ENCODE data around the gene SND1. TPM values are rescaled to one million over a fixed set of nuclear protein-coding genes. Genes with fewer than 3 reads are reported as not detected.

SND1 gene
- total and polyA plus RNA-seq, 4 donors: 50.3 to 150 (median 105) TPM

DNA sequence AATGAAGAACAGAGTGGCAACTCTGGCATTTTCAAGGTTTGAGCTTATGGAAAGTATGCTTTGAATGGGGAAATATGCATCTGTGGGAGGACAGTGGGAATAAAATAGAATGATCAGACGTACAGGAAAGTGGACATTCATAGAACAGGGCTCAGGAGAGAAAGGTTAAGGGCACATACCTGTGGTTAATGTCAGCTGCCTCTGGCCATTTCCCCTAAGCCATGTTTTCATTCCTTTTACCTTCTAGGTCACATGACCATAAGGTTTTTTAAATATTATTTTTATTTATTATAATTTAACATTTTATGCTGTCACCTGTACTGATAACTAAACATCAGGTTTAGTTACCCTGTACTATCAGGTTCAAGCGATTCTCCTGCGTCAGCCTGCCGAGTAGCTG, 326.4 kb downstream of the SND1 start:
- H3K27me3 ChIP-seq (ENCODE audit: control insufficient read depth in 1 of 2, insufficient read depth in 2 of 2, low read length in 1 of 2): peaks cover 0 to 1% of the 10 kb centered on the region in 2 donors
- no peak overlapping the region for H3K27ac ChIP-seq (ENCODE audit: low read depth in 1 of 2, low read length in 2 of 2)
- peaks cover 0 to 2% of the 10 kb centered on the region in 2 donors for H3K4me1 ChIP-seq (ENCODE audit: control insufficient read depth in 1 of 2, insufficient read depth in 2 of 2, low read length in 2 of 2)
- ATAC-seq (ENCODE audit: low FRiP score) (no peak), DNase-seq (no peak)
- peaks cover 0 to 4% of the 10 kb centered on the region in 2 donors for H3K36me3 ChIP-seq (ENCODE audit: control insufficient read depth in 1 of 2, insufficient read depth in 2 of 2, low read length in 1 of 2)
- WGBS, 2 donors: 98% methylated on average over 4 of the region's 4 CpGs
- intact Hi-C loops (cut with DNase I): no loop called here
- H3K9me3 ChIP-seq (ENCODE audit: control insufficient read depth, low read length): no peaks in the 10 kb centered on the region
- no peak overlapping the region for H3K4me3 ChIP-seq (ENCODE audit: low read length in 2 of 2)

- ATAC-seq (ENCODE audit: low FRiP score) (no peak), DNase-seq (no peak)
- Histone ChIP-seq H3K4me3 (ENCODE audit: low read length in 2 of 2) (no peak overlapping the region), H3K4me1 (ENCODE audit: control insufficient read depth in 1 of 2, insufficient read depth in 2 of 2, low read length in 2 of 2) (peaks cover 0 to 2% of the 10 kb centered on the region in 2 donors), H3K27ac (ENCODE audit: low read depth in 1 of 2, low read length in 2 of 2) (no peak overlapping the region), H3K36me3 (ENCODE audit: control insufficient read depth in 1 of 2, insufficient read depth in 2 of 2, low read length in 1 of 2) (peaks cover 0 to 4% of the 10 kb centered on the region in 2 donors), H3K9me3 (ENCODE audit: control insufficient read depth, low read length) (no peaks in the 10 kb centered on the region), H3K27me3 (ENCODE audit: control insufficient read depth in 1 of 2, insufficient read depth in 2 of 2, low read length in 1 of 2) (peaks cover 0 to 1% of the 10 kb centered on the region in 2 donors)
- intact Hi-C loops (cut with DNase I): no loop called here
- WGBS, 2 donors: 98% methylated on average over 9 of the region's 9 CpGs
Measured at GRCh38 chr7:127979113-127979727, 327.2 kb downstream of the SND1 start.

- H3K27me3 ChIP-seq (ENCODE audit: control insufficient read depth in 1 of 2, insufficient read depth in 2 of 2, low read length in 1 of 2): peaks cover 0 to 1% of the 10 kb centered on the region in 2 donors
- no peak for DNase-seq
- intact Hi-C loops (cut with DNase I): no loop called here
- no peak overlapping the region for H3K27ac ChIP-seq (ENCODE audit: low read depth in 1 of 2, low read length in 2 of 2)
- ATAC-seq (ENCODE audit: low FRiP score): no peak
- peaks cover 0 to 2% of the 10 kb centered on the region in 2 donors for H3K4me1 ChIP-seq (ENCODE audit: control insufficient read depth in 1 of 2, insufficient read depth in 2 of 2, low read length in 2 of 2)
- peaks cover 0 to 4% of the 10 kb centered on the region in 2 donors for H3K36me3 ChIP-seq (ENCODE audit: control insufficient read depth in 1 of 2, insufficient read depth in 2 of 2, low read length in 1 of 2)
- no peak overlapping the region for H3K4me3 ChIP-seq (ENCODE audit: low read length in 2 of 2)
- no peaks in the 10 kb centered on the region for H3K9me3 ChIP-seq (ENCODE audit: control insufficient read depth, low read length)
Measured at GRCh38 chr7:127979728-127980126, 327.7 kb downstream of the SND1 start.

DNA sequence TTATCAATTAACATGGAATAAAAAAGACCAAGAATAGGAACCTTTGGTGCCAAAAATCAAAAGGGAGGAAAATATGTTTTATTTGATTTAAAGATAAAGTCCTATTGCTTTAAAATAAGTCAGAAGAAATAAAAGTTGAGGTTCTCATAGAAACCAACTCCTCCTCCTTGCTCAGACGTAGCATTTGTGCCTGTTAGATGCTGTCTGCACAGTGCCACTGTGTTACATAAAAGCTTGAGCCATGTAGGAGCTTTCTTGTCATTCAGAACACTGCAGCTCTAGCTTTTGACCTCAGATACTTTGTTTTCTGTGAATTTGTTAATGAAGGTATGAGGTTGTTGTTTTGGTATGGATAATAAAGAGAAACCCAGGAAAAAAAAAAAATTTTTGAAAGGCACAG, 328.9 kb downstream of the SND1 start:
- Histone ChIP-seq H3K4me1 (ENCODE audit: control insufficient read depth in 1 of 2, insufficient read depth in 2 of 2, low read length in 2 of 2) (peaks cover 0 to 6% of the 10 kb centered on the region in 2 donors), H3K9me3 (ENCODE audit: control insufficient read depth, low read length) (no peaks in the 10 kb centered on the region), H3K36me3 (ENCODE audit: control insufficient read depth in 1 of 2, insufficient read depth in 2 of 2, low read length in 1 of 2) (peaks cover 0 to 4% of the 10 kb centered on the region in 2 donors), H3K27me3 (ENCODE audit: control insufficient read depth in 1 of 2, insufficient read depth in 2 of 2, low read length in 1 of 2) (peaks cover 0 to 1% of the 10 kb centered on the region in 2 donors), H3K27ac (ENCODE audit: low read depth in 1 of 2, low read length in 2 of 2) (no peak overlapping the region), H3K4me3 (ENCODE audit: low read length in 2 of 2) (no peak overlapping the region)
- WGBS, 2 donors: 84 to 86% methylated on average over 1 of the region's 1 CpG
- intact Hi-C loops (cut with DNase I): no loop called here
- ATAC-seq (ENCODE audit: low FRiP score): no peak
- no peak for DNase-seq

- 95 to 96% methylated on average over 4 of the region's 4 CpGs for WGBS, 2 donors
- H3K4me1 ChIP-seq (ENCODE audit: control insufficient read depth in 1 of 2, insufficient read depth in 2 of 2, low read length in 2 of 2): peaks cover 2 to 7% of the 10 kb centered on the region in 2 donors
- no peak overlapping the region for H3K27ac ChIP-seq (ENCODE audit: low read depth in 1 of 2, low read length in 2 of 2)
- ATAC-seq (ENCODE audit: low FRiP score): no peak
- no peaks in the 10 kb centered on the region for H3K9me3 ChIP-seq (ENCODE audit: control insufficient read depth, low read length)
- H3K4me3 ChIP-seq (ENCODE audit: low read length in 2 of 2): no peak overlapping the region
- peaks cover 0 to under 1% of the 10 kb centered on the region in 2 donors for H3K36me3 ChIP-seq (ENCODE audit: control insufficient read depth in 1 of 2, insufficient read depth in 2 of 2, low read length in 1 of 2)
- peaks cover 0 to 1% of the 10 kb centered on the region in 2 donors for H3K27me3 ChIP-seq (ENCODE audit: control insufficient read depth in 1 of 2, insufficient read depth in 2 of 2, low read length in 1 of 2)
- intact Hi-C loops (cut with DNase I): no loop called here
- no peak for DNase-seq
Measured at GRCh38 chr7:127981965-127982364, 330.0 kb downstream of the SND1 start.

GRCh38 chr7:127983804-127984332, 331.9 kb downstream of the SND1 start:
- DNase-seq (no peak), ATAC-seq (ENCODE audit: low FRiP score) (no peak)
- Histone ChIP-seq H3K4me1 (ENCODE audit: control insufficient read depth in 1 of 2, insufficient read depth in 2 of 2, low read length in 2 of 2) (peaks cover 2 to 7% of the 10 kb centered on the region in 2 donors), H3K27ac (ENCODE audit: low read depth in 1 of 2, low read length in 2 of 2) (no peak overlapping the region), H3K9me3 (ENCODE audit: control insufficient read depth, low read length) (no peaks in the 10 kb centered on the region), H3K27me3 (ENCODE audit: control insufficient read depth in 1 of 2, insufficient read depth in 2 of 2, low read length in 1 of 2) (no peaks in the 10 kb centered on the region), H3K4me3 (ENCODE audit: low read length in 2 of 2) (no peak overlapping the region), H3K36me3 (ENCODE audit: control insufficient read depth in 1 of 2, insufficient read depth in 2 of 2, low read length in 1 of 2) (no peaks in the 10 kb centered on the region)
- WGBS, 2 donors: 77 to 79% methylated on average over 5 of the region's 5 CpGs
- intact Hi-C loops (cut with DNase I): no loop called here

DNA sequence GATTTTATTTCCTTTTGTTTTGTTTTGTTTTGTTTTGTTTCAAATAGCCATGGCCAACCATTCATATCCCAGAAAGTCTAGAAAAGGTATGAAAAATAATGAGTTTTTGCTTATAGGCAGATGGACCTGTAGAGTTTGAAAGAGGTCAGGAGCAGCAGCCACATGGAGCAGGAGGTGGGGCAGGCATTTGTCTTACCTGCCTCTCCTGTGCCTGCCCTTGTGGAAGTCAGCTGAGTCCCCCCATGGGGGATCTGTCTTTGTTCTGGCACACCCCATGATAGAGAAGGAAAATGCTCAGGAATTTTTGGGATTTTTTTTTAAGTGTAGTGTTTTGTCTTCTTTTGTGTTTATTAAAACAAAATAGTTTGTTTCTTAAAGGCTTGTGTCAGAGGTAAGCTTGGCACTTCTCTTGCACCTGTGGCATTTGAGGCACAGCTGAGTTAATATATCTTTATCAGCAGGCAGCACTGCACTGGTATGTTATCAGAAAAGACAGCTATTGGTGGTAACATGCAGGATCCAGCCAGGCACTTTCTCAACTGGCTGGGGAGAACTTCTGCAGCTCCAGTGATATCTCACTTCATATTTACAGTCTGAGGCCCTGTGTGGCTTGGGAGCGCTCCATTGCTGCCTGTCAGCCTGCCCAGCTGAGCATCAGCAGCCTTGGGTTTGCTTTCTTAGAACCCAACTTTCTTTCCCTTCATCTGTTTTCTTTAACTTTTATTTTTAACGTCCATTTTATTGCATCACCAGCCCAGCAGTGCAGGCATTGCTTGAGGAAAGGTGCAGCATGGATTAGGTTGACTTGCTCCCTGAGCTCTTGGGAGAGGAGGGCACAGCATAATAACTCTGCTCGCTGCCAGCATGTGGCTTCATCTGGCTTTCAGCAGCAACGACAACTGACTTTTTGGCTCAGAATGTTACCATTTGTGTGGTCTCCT, 334.9 kb downstream of the SND1 start:
- DNase-seq (no peak), ATAC-seq (ENCODE audit: low FRiP score) (no peak)
- H3K4me3 ChIP-seq (ENCODE audit: low read length in 2 of 2): no peak overlapping the region
- H3K27ac ChIP-seq (ENCODE audit: low read depth in 1 of 2, low read length in 2 of 2): no peak overlapping the region
- H3K9me3 ChIP-seq (ENCODE audit: control insufficient read depth, low read length): no peaks in the 10 kb centered on the region
- H3K36me3 ChIP-seq (ENCODE audit: control insufficient read depth in 1 of 2, insufficient read depth in 2 of 2, low read length in 1 of 2): peaks cover 0 to 4% of the 10 kb centered on the region in 2 donors
- 6 to 10% methylated on average over 4 of the region's 4 CpGs for WGBS, 2 donors
- intact Hi-C loops (cut with DNase I): no loop called here
- H3K27me3 ChIP-seq (ENCODE audit: control insufficient read depth in 1 of 2, insufficient read depth in 2 of 2, low read length in 1 of 2): no peaks in the 10 kb centered on the region
- H3K4me1 ChIP-seq (ENCODE audit: control insufficient read depth in 1 of 2, insufficient read depth in 2 of 2, low read length in 2 of 2): peaks cover 2 to 7% of the 10 kb centered on the region in 2 donors

GRCh38 chr7:127988751-127989150, 336.8 kb downstream of the SND1 start:
- 36 to 52% methylated on average over 1 of the region's 1 CpG for WGBS, 2 donors
- no peak overlapping the region for H3K27ac ChIP-seq (ENCODE audit: low read depth in 1 of 2, low read length in 2 of 2)
- intact Hi-C loops (cut with DNase I): no loop called here
- no peaks in the 10 kb centered on the region for H3K27me3 ChIP-seq (ENCODE audit: control insufficient read depth in 1 of 2, insufficient read depth in 2 of 2, low read length in 1 of 2)
- no peak overlapping the region for H3K4me3 ChIP-seq (ENCODE audit: low read length in 2 of 2)
- H3K9me3 ChIP-seq (ENCODE audit: control insufficient read depth, low read length): no peaks in the 10 kb centered on the region
- peaks cover 0 to 4% of the 10 kb centered on the region in 2 donors for H3K36me3 ChIP-seq (ENCODE audit: control insufficient read depth in 1 of 2, insufficient read depth in 2 of 2, low read length in 1 of 2)
- peaks cover 2 to 5% of the 10 kb centered on the region in 2 donors for H3K4me1 ChIP-seq (ENCODE audit: control insufficient read depth in 1 of 2, insufficient read depth in 2 of 2, low read length in 2 of 2)
- no peak for ATAC-seq (ENCODE audit: low FRiP score)
- DNase-seq: no peak
